GM21825 (cell line): ENCODE data around the gene TOMM20.
"Not testable (repeated sequence)": the region's sequence is repeated elsewhere in the genome, so short reads cannot be mapped to it uniquely, and the experiment has no call there.

Source experiments
- ATAC-seq: cut with Tn5 transposase; IDR thresholded peaks from one replicate; pipeline ENCODE4 v1.9.1; 2021; ENCODE audit warnings: mild to moderate bottlenecking, moderate library complexity; ENCODE audit not compliant: unreplicated experiment

The TOMM20 gene

GRCh38 chr1:235105051-235106043 is 23.3 kb downstream of the TOMM20 start:
- peak; percentile 78 for ATAC-seq

- ATAC-seq: no peak
Measured at GRCh38 chr1:235102993-235103411, 25.6 kb downstream of the TOMM20 start.

- no peak for ATAC-seq
Measured at GRCh38 chr1:235102259-235102582, 26.4 kb downstream of the TOMM20 start.

- no peak for ATAC-seq
Measured at GRCh38 chr1:235101558-235102258, 26.9 kb downstream of the TOMM20 start.

- ATAC-seq: no peak
Measured at GRCh38 chr1:235100194-235100772, 28.4 kb downstream of the TOMM20 start.

- no peak for ATAC-seq
Measured at GRCh38 chr1:235098991-235099390, 29.6 kb downstream of the TOMM20 start.

- no peak for ATAC-seq
Measured at GRCh38 chr1:235098547-235098946, 30.1 kb downstream of the TOMM20 start.

- not testable (repeated sequence) for ATAC-seq
Measured at GRCh38 chr1:235097501-235097900, 31.1 kb downstream of the TOMM20 start.

GRCh38 chr1:235095938-235096562 is 32.6 kb downstream of the TOMM20 start:
- no peak for ATAC-seq

GRCh38 chr1:235093696-235094592 is 34.7 kb downstream of the TOMM20 start:
- ATAC-seq: no peak

GRCh38 chr1:235093013-235093695 is 35.5 kb downstream of the TOMM20 start:
- no peak for ATAC-seq

- ATAC-seq: not testable (repeated sequence)
Measured at GRCh38 chr1:235092415-235092814, 36.2 kb downstream of the TOMM20 start.

- ATAC-seq: not testable (repeated sequence)
Measured at GRCh38 chr1:235092045-235092406, 36.6 kb downstream of the TOMM20 start.

- ATAC-seq: not testable (repeated sequence)
Measured at GRCh38 chr1:235091319-235092044, 37.2 kb downstream of the TOMM20 start.

GRCh38 chr1:235090406-235091069 is 38.1 kb downstream of the TOMM20 start:
- no peak for ATAC-seq

- no peak for ATAC-seq
Measured at GRCh38 chr1:235088907-235089306, 39.7 kb downstream of the TOMM20 start.

GRCh38 chr1:235088430-235088829 is 40.2 kb downstream of the TOMM20 start:
- no peak for ATAC-seq

GRCh38 chr1:235087906-235088305 is 40.7 kb downstream of the TOMM20 start:
- ATAC-seq: no peak
